Upper lobe of left lung (tissue), 6 donors: ENCODE measurements around the gene CNDP2. TPM values are rescaled to one million over a fixed set of nuclear protein-coding genes. Genes with fewer than 3 reads are reported as not detected.

Source experiments
- ATAC-seq, 2 donors: fragments of 200-7000 bp; cut with Tn5 transposase; one replicate each; pipeline ENCODE4 v1.9.1; 2022; ENCODE audit warnings: mild to moderate bottlenecking in 2 of 2, moderate library complexity in 2 of 2; ENCODE audit not compliant: low FRiP score in 2 of 2
- DNase-seq, 2 donors: peaks; one replicate each; pipeline ENCODE4 v3.0.0-alpha.2; 2019 to 2020
- H3K27ac ChIP-seq, 4 donors: fragments of 200-600 bp; sonication (generic); one replicate each; pipeline ENCODE4 v1.5.1; 2016 to 2019
- H3K27me3 ChIP-seq, 4 donors: fragments of 200-600 bp; sonication (generic); one replicate each; pipeline ENCODE4 v1.5.1; 2017 to 2019
- H3K36me3 ChIP-seq, 4 donors: fragments of 200-600 bp; sonication (generic); one replicate each; pipeline ENCODE4 v1.5.1; 2016 to 2019
- H3K4me1 ChIP-seq, 4 donors: fragments of 200-600 bp; sonication (generic); one replicate each; pipeline ENCODE4 v1.5.1; 2018 to 2019
- H3K4me3 ChIP-seq, 4 donors: fragments of 200-600 bp; sonication (generic); one replicate each; pipeline ENCODE4 v1.5.1; 2017 to 2019; ENCODE audit warnings: mild to moderate bottlenecking in 2 of 4, moderate library complexity in 1 of 4
- H3K9me3 ChIP-seq, 4 donors: fragments of 200-600 bp; sonication (generic); one replicate each; pipeline ENCODE4 v1.5.1; 2018 to 2019
- EP300 ChIP-seq, 4 donors: sonication (generic); formaldehyde crosslinking; IDR thresholded peaks; one replicate each; pipeline ENCODE4 v1.5.1; 2017; ENCODE audit warnings: antibody characterized with exemption in 4 of 4, control low read depth in 2 of 4
- POLR2A ChIP-seq, 4 donors: fragments of 450-650 bp; IDR thresholded peaks; one replicate each; pipeline ENCODE4 v1.5.1; 2016 to 2017; ENCODE audit warnings: antibody characterized with exemption in 4 of 4, mild to moderate bottlenecking in 2 of 4
- POLR2AphosphoS5 ChIP-seq, 2 donors: sonication (generic); formaldehyde crosslinking; IDR thresholded peaks; one replicate each; pipeline ENCODE4 v1.5.1; 2017; ENCODE audit warnings: antibody characterized with exemption in 2 of 2
- WGBS, 2 donors: methylation state at CpG; one replicate each; pipeline ENCODE4 v1.1.5; 2017 to 2018; 5-methylcytosine and 5-hydroxymethylcytosine counted together
- total RNA-seq, 6 donors: library from RNA; depleted of rRNA in 4 of 6; stranded (reverse); fragments of >200 nt in 4 of 6; gene quantifications; one replicate each; pipeline versions ENCODE4 v1.1.0 to v1.2.1, GENCODE V29; 2016 to 2021
- TF ChIP-seq, protein P1 (sequence below), 6 experiments: fragments of 450-650 bp in 4 of 6; fragments of 200-600 bp in 2 of 6; sonication (generic) in 2 of 6; IDR thresholded peaks; one replicate each; pipeline ENCODE4 v1.5.1; 2016 to 2019; ENCODE audit warnings: antibody characterized with exemption in 6 of 6
- donor health status: DM: no; HTN: no; CAD: no; lungs with moderate emphysema.
- donor health status: DM: no; HTN: yes; CAD: no; lungs with severe emphysema.

CNDP2 gene
- total RNA-seq, 6 donors from 2014 or later = 147 to 279 (median 196) TPM

DNA sequence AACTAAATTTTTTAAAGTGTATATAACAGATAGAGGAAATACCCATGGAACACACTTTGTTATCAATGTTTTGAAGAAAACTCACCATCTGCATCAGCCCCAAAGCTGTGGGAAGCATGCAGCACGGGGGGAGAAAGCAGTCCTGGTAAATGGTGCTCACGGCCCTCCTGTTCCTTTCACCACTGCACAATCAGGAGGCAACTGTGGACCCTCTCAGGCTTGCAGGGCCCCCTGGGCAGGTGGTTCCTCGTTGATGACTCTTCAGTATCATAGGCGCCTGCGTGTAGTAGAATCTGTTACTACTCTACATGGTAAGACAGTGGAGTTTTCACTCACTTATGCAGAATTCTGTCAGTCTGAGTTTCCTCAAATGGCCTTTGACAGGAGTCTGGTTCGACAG is 33.2 kb downstream of the CNDP2 start:
- no peak for DNase-seq
- H3K27me3 ChIP-seq = no peaks in the 10 kb centered on the region
- TF ChIP-seq POLR2A (IDR thresholded peaks at IDR 0.05) = no peak
- TF ChIP-seq, protein P1, sequence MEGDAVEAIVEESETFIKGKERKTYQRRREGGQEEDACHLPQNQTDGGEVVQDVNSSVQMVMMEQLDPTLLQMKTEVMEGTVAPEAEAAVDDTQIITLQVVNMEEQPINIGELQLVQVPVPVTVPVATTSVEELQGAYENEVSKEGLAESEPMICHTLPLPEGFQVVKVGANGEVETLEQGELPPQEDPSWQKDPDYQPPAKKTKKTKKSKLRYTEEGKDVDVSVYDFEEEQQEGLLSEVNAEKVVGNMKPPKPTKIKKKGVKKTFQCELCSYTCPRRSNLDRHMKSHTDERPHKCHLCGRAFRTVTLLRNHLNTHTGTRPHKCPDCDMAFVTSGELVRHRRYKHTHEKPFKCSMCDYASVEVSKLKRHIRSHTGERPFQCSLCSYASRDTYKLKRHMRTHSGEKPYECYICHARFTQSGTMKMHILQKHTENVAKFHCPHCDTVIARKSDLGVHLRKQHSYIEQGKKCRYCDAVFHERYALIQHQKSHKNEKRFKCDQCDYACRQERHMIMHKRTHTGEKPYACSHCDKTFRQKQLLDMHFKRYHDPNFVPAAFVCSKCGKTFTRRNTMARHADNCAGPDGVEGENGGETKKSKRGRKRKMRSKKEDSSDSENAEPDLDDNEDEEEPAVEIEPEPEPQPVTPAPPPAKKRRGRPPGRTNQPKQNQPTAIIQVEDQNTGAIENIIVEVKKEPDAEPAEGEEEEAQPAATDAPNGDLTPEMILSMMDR (IDR thresholded peaks at IDR 0.05) = no peak
- TF ChIP-seq EP300 (IDR thresholded peaks at IDR 0.05) = no peak
- no peak for TF ChIP-seq POLR2AphosphoS5 (IDR thresholded peaks at IDR 0.05)
- H3K4me1 ChIP-seq = peaks cover 0 to 2% (median under 1%) of the 10 kb centered on the region in 4 donors
- no peak overlapping the region for H3K4me3 ChIP-seq
- H3K36me3 ChIP-seq = no peaks in the 10 kb centered on the region
- H3K27ac ChIP-seq = no peak overlapping the region
- ATAC-seq = no peak
- H3K9me3 ChIP-seq = no peaks in the 10 kb centered on the region
- WGBS, 2 donors = 81 to 82% methylated on average over 6 of the region's 6 CpGs

DNA sequence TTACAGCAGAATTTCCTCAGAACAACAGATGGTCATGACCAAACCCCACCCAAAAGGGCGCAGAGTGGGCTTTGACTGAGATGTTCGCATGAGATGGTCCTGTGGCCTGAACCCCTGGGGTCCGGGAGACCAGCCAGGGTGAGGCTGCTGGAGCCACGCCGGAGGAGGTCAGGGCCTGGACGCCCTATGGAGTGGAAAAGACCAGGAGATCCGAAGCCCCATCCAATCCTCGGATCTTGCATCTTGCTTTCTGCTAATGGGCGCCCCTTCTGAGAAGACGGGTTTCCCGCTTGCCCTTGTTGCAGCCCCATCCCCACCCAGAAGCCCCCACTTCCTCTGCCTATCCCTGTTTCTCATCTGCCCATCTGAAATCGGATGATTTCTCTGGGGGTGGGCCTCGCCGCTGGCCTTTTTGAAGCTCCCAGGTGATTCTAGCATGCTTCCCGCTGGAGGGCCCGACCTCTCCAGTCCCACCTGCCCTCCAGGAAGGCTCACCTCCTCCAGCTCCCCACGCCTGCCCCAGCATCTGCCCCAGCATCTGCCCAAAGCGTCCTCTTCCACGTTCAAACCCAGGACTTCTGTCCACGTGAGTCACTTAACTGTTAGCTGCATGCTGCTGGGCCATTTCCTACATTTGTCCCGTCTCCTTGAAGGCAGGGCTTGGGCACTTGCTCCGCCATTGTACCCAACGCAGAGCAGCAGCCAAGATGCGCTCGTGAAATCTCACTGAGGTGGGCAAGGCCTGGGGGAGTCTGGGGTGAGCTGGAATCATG is 33.8 kb downstream of the CNDP2 start:
- WGBS, 2 donors = 86 to 92% methylated on average over 21 to 25 of the region's 25 CpGs
- TF ChIP-seq EP300 (IDR thresholded peaks at IDR 0.05) = no peak
- TF ChIP-seq POLR2A (IDR thresholded peaks at IDR 0.05) = no peak
- TF ChIP-seq, protein P1 (IDR thresholded peaks at IDR 0.05) = no peak
- TF ChIP-seq POLR2AphosphoS5 (IDR thresholded peaks at IDR 0.05) = no peak
- no peak for DNase-seq
- Histone ChIP-seq H3K36me3 (no peaks in the 10 kb centered on the region), H3K9me3 (no peaks in the 10 kb centered on the region), H3K4me3 (no peak overlapping the region), H3K27me3 (no peaks in the 10 kb centered on the region), H3K27ac (no peak overlapping the region), H3K4me1 (no peaks in the 10 kb centered on the region)
- peak in 1 of 2 donors; percentile 8 for ATAC-seq

DNA sequence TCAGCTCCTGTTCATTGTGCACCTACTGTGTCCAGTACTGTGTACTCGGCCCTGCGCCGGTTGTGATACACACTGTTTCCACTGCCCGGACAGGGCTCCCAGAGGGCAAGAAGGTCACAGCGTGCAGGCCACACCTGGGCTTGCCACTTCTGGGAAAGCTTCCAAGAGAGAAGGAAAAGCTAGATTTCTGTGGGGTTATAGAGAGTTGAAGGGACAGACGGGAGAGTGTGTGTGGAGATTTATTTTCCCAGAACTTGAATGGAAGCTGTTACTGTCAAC is 34.4 kb downstream of the CNDP2 start:
- H3K4me1 ChIP-seq = no peaks in the 10 kb centered on the region
- 78 to 80% methylated on average over 6 of the region's 6 CpGs for whole genome bisulfite sequencing, 2 donors
- H3K27me3 ChIP-seq = no peaks in the 10 kb centered on the region
- ATAC-seq = peak in 1 of 2 donors; percentile 18
- no peaks in the 10 kb centered on the region for H3K9me3 ChIP-seq
- TF ChIP-seq POLR2A (IDR thresholded peaks at IDR 0.05) = no peak
- TF ChIP-seq, protein P1 (IDR thresholded peaks at IDR 0.05) = no peak
- TF ChIP-seq POLR2AphosphoS5 (IDR thresholded peaks at IDR 0.05) = no peak
- no peak for TF ChIP-seq EP300 (IDR thresholded peaks at IDR 0.05)
- no peaks in the 10 kb centered on the region for H3K36me3 ChIP-seq
- no peak overlapping the region for H3K27ac ChIP-seq
- no peak overlapping the region for H3K4me3 ChIP-seq
- no peak for DNase-seq

DNA sequence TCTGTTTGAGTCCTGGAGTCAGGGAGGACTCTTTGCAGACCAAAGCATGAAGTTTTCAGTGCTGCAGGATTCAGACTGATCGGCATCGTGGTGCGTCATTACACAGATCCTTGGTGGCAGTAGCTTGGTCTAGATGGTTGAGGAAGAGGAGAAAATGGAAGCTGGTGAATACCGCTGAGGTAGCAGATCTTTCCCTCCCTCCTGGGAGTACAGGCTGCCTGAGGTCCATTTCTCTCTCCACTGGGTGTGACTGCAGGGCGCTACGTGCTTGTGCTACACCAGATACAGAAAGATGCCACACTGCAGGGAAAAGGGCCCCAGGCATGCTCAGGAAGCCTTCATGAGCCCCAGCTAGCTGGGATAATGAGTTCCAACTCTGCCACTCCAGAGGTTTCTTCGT is 34.9 kb downstream of the CNDP2 start:
- TF ChIP-seq, protein P1 (IDR thresholded peaks at IDR 0.05) = no peak
- TF ChIP-seq POLR2AphosphoS5 (IDR thresholded peaks at IDR 0.05) = no peak
- ATAC-seq (no peak), DNase-seq (no peak)
- Histone ChIP-seq H3K36me3 (no peaks in the 10 kb centered on the region), H3K27me3 (no peaks in the 10 kb centered on the region), H3K27ac (no peak overlapping the region), H3K4me1 (no peaks in the 10 kb centered on the region), H3K4me3 (no peak overlapping the region), H3K9me3 (no peaks in the 10 kb centered on the region)
- 88 to 94% methylated on average over 7 of the region's 7 CpGs for WGBS, 2 donors

DNA sequence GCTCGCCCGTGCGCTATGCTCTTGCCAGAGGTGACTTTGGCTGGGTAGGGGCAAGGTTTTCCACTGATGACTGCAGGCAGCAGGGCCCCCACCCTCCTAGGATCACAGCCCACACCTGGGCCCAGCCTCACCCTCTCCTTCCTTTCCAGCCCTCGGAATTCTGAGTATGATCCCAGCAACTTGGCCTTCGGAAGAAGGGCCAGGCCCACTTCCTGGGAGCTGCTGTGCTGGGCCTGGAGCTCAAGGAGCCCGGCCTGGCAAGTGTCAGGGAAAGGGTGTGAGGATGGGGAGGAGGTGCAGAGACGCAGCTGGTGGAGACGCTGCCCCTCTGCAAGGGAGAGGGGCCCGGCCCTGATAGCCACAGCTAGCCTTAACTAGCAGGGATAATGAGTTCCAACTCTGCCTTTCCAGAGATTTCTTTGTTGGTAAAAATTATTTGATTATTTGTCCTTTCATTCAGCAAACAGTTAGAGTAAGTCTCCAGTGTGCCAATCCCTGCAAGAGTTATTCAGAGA is 36.4 kb downstream of the CNDP2 start:
- Histone ChIP-seq H3K9me3 (no peaks in the 10 kb centered on the region), H3K27me3 (no peaks in the 10 kb centered on the region), H3K27ac (no peak overlapping the region), H3K36me3 (no peaks in the 10 kb centered on the region), H3K4me3 (no peak overlapping the region), H3K4me1 (no peaks in the 10 kb centered on the region)
- DNase-seq (no peak), ATAC-seq (no peak)
- TF ChIP-seq, protein P1 (IDR thresholded peaks at IDR 0.05) = no peak
- TF ChIP-seq POLR2A (IDR thresholded peaks at IDR 0.05) = no peak
- TF ChIP-seq EP300 (IDR thresholded peaks at IDR 0.05) = no peak
- no peak for TF ChIP-seq POLR2AphosphoS5 (IDR thresholded peaks at IDR 0.05)
- WGBS, 2 donors = 69 to 89% methylated on average over 7 to 9 of the region's 9 CpGs
